Measurements from ENCODE around the gene CCBE1.

The CCBE1 gene

GRCh38 chr18:59381949-59382348 lies 315.3 kb downstream of the CCBE1 start:
- no peak for DNase-seq

Data from activated naive CD4-positive, alpha-beta T cell treated with Interleukin-2 at 50 U/mL for 16 hours (primary cell).